ENCODE results near the gene SOD3.

The SOD3 gene

DNA sequence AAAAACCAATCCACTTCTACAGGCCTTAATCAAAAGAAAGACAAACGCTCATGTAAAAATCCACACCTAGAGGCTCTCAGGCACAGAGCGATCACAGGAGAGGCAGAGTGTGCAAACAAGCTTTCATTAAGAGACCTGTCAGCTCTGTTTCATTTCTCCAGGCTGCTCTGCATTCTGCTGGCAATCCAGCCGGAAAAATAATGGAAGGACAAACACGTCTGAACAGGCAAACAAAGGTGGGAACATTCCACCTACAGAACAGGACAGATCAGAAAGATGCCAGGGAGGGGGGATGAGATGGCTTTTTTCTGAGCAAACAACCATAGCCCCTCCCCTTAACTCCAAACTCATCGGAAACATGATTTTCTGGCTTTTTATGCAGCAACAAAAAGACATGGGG is 9.7 kb downstream of the SOD3 start:
- DNase-seq (ENCODE audit: low read depth), result no peak

DNA sequence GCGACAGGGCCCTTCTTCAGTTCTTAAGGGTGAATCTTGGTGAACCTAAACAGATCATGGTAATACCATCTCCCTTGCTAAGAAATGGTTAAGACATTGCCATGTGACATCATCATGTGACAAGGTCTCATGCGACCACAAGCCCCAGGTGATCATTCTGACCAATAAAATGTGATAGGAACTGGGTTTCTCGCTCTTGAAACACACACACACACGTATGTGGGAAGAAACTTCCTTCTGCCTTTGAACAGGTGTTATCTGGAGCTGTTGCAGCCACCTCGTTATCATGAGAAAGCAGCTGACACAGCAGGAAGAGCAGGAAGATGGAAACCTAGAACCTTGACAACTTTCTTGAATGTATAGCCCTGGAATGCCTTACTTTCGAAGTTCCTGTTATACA is 10.2 kb downstream of the SOD3 start:
- no peak for DNase-seq (ENCODE audit: low read depth)

DNA sequence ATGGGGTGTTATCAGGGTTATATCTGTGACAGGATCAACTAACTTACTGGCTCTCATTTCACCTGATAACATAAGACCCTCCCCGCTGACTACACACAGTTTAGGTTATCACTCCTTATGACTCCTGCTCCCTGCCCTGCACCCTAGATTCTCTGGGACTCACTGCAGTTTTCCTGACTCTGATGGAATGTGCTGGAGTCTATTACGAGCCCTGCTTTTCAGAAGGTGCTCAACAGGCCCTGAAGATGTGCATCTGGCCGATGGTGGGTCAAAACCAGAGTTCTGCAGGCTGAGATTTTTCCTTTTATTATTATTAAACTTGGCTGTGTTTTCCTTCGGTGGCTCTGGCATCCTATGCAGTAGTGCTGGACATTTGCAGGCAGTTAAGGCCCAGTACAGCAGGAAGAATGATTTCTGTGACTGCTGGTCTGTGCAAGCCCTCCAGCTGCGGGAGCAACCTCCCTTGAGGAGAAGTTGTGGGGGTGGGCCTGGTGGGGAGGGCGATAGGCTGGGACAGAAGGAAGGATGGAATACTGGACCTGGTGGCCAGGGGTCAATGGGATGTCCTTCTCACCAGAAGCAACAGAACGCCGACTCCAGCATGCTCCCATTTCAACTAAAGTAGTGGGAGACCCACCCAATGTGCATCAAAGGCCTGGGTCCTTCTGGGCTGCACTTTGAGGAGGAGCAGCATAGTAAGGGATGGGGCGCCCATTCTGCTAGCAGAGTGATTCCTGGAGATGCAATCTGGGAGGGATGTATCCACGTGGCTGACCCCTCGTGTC is 11.0 kb downstream of the SOD3 start:
- DNase-seq (ENCODE audit: low read depth), result no peak

DNA sequence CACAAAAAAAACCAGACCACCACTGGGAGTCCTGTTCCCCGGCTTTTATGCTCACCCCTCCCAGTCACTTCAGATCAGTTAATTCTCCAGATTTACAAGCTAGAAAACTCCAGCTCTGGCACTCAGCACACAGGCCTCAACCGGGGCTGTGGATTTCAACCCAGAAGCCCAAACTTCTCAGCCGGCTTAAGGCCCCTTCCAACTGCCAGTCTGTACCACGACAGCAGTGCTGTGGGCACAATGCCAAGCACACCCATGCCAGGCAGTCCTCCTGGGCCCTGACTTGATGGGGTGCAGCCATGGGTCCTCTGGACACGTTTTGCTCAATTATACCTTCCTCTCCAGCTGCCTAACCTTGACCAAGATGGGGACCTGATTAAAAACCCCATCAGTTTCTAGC is 12.2 kb downstream of the SOD3 start:
- no peak for DNase-seq (ENCODE audit: low read depth)

DNA sequence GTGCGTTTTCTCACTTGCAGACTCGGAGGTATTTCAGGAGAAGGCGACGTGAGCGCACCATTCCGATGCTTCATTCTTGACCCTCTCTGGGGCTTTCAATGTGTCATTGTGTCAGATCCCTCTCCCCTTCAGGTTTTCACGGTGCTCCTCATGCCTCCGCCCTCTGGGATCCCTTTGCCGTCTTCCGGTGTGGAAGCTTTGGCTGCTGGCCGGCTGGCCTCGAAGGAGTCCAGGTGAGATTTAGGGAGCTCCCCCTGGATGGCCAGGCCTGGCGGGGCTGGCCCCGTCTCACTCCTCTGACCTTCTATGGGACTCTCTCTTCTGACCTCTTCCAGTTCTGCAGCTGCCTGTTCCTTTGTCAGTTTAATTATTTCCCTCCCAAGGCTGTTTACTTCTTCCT is 12.9 kb downstream of the SOD3 start:
- no peak for DNase-seq (ENCODE audit: low read depth)

DNA sequence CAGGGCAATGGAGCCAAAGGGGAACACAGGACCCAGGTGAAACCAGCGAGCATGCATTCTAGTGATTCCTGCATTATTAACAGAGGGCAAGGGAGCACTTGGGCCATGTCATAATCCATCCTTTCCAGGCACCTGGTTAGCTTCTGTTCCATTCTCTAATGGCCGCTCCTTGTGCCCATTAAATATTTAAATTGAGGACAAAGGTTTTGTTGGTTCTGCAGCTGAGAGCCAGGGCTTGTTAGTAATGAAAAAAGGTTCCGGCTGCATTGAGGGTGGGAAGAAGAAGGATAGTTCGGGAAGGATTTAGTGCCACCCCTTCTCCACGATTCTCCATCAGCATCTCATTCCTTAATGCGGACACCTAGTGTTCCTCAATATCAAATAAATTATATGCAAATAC is 13.6 kb downstream of the SOD3 start:
- DNase-seq (ENCODE audit: low read depth), result no peak

DNA sequence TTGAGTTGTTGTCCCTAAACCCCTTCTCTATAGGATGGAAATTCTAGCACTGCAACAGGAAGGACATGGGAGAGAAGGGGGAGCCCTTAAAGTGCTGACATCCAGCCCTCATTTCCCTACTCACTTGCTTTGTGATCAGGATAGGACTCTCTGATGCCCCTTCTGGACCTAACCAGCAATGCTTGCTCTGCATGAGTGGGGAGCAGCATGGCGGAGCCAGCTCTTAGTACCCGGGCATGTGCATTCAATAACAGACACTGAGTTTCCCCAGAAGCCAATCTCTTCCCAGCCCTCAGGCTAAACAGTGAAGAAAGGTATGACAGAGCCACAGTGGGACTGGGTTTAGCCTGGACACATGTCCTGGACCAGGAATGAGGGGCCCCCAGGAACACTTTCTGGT is 14.0 kb downstream of the SOD3 start:
- DNase-seq (ENCODE audit: low read depth), result no peak

DNA sequence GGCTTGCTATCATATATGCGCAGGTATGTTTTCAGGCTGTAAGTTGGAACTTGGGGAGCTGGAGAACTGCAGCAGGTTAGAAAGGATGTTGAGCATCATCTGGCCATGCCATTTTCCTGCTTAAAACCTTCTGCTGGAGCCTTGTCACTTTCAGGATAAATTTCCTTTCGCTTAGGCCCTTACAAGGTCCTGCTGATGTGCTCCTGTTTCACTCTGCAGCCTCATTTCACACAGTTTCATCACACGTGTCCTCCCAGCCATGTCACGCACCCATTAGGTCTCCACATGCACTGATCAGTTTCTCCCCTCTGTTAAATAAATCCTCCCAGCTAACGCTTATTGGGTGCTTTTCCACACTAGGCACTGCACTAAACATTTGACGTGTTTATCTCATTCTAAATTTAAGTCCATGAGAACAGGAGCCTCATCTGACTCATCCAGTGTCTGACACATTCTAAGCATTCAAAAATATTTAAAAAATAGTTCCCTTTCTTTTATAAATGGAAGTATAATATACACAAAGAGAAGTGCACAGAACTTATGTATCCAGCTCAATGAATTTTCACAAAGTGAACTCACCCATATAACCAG is 14.5 kb downstream of the SOD3 start:
- DNase-seq (ENCODE audit: low read depth), result no peak

DNA sequence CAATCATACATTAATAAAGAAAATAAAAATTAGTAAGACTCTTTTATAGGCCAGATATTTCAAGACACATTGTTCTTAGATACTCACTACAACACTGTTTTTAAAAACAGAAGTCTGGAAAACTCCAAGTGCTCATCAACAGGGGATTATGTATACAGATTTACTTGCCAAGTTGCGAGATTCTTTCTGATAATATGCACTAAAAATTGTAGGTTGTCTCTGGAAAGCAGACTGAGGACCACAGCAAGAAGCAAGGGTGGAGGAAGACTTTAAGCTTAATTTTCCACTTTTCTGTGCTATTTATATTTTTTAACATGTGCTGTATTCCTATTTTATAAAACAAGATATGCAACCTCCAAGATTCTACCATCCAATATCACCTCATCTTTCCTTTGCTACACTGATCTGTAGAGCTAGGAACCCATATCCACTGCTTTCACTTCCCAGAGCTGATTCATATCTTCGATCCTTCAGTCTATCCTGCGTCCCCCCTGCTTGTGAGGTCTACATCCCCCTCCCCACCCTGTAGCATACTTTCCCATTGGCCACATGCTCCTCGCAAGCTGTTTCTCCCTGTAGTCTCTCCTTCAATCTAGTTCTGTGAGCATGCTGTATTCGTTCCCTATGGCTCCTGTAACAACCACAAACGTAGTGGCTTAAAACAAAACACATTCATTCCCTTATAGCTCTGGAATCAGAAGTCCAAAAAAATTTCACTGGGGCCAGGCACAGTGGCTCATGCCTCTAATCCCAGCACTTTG is 15.7 kb downstream of the SOD3 start:
- DNase-seq (ENCODE audit: low read depth), result no peak

DNA sequence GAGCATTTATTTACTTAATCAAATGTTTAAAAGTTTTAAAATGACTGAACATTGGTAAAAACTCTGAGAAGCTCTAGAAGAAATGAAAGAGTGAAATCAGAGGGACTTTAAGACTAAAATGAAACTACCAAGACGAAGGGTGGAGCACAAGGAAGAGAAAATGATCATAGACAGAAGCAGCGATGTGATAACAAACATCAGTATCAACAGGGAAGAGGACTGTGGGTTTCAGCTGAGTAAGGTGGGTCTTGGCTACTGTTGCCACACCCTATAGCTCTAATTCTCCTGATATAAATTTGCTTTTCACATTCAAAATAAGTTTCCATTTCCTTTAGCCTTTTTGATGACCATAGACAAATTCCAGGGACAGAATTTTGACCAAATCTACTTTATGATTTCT is 18.4 kb downstream of the SOD3 start:
- DNase-seq (ENCODE audit: low read depth), result no peak

DNA sequence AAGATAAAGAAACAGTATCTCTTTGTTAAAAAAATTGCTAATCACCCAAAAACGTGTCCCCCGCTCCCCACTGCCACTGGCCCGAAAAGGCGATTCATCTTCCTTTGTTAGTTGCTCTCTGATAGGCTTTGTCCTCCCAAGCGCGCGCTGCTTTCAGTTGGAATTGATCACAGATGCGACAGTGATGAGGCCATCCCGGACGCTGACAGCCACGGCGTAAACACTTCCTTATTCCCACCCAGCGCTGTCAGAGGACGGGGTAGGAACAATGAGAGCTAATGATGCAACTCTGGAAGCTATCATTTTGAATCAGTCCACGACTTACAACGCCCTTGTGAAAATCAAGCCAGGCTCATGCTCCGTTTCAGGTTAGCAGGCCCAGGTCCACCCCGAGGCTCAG is 21.4 kb downstream of the SOD3 start:
- no peak for DNase-seq (ENCODE audit: low read depth)

DNA sequence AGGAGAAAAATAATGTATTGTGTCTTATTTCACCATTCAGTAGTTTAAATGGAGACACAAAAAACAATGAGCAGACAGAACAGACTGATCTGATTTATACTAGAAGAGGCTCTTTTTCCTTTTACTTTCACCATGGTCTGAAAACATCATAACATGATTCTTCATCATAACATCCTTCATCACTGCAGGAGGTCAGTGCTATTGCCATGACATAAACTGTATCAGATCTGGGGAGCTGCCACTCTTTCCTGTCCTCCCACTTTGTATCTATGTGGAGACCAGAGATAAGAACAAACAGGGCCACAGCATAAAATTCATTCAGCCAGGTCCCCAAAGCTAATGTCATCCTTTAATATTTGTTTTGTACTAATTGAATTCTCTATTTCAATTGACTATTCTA is 25.2 kb downstream of the SOD3 start:
- no peak for DNase-seq (ENCODE audit: low read depth)

DNA sequence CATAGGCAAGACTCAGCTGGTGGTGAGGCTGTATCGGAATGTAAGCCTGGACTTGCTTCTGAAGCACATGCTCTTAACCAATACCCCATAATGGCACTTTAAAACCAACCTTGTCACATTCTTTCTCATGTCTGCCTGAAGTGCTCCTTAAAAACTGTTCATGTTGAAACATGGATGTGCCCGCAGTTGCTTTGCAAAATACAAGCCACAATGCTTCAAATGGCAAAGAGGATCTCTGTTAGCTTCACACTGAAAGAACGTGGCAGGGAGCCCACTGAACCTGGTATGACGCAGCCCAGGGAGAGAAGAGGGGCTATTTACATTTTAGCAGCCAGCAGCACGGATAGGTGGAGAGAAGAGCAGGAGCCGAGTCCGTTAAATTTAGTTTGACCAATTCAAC is 29.3 kb downstream of the SOD3 start:
- no peak for DNase-seq (ENCODE audit: low read depth)

DNA sequence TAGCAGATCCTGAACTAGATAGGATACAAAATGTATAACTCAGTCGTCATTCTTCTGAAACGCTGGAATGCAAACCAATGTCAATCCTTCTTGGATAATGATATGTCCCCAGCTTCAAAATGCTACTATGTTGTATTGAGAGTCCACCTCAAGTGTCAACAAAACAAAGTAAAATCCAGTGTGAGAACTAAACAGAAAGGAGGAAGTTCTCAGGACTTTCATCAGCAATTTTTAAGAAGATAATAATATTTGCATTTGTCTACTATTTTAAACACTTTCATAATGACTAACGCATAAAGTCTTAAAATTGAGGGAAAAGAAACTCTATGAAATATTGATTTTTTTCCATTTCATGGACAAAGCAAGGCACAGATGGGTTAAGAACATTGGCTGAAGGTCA is 36.3 kb downstream of the SOD3 start:
- no peak for DNase-seq (ENCODE audit: low read depth)

DNA sequence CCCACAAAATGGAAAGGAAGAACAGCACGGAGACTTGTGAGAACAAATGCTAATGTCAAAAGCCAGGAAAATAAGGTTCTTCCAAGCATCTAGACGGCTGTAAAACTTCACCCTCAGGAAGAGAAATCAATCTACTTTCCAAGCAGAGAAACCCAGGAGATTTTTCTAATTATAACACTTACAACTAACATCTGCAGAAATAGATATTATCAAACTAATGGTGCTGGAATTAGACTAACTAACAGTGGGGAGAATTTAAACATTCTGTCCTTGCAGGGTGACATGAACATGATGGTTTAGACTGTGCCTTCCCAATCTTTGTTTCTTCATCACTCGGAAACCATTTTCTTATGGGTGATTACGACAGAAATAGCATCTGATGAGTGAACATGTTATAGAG is 40.3 kb downstream of the SOD3 start:
- no peak for DNase-seq (ENCODE audit: low read depth)

DNA sequence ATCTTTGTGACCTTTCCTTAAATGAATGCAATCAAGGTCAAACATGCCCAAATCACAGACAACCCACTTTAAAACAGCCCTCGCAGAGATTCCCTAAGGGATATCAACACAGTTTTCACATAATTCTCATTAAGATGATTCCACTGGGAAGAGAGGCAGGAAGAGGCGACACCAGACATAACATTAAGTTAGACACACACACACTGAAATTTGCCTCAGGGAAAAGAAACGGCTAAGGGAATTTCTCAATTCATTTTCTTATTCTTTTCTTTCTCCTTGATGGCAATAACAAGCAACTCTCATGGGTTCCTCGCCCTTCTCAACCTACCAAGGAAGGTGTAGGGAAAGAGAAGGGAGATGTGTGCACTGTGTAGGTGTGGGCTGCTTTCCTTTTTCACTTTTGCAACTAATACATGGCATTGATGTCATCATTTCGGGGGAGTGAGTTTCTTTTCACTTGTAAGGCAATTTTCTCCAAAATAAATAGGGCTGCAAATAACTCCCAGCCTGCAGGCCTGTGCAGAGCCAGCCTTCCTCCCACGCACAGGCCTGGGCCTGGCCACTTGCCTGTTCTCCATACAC is 41.4 kb downstream of the SOD3 start:
- DNase-seq (ENCODE audit: low read depth), result no peak

DNA sequence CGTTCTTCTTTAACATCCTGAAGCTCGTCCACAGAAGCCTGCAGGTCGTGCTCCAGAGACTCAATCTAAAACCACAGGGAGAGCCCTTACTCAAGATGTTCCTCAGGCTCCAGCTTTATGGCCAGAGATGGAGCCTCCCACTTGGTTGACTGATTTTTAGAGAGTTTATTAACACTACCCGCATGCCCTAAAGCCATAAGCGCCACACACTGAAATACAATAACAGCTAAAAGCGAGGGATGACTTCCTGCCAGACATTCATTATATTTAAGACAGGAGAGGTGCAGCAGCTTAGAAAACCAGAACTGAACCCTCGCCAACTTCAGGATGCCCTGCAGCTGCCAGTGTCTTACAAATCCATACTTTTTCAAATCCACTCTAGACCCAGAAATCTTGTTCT is 42.0 kb downstream of the SOD3 start:
- no peak for DNase-seq (ENCODE audit: low read depth)

DNA sequence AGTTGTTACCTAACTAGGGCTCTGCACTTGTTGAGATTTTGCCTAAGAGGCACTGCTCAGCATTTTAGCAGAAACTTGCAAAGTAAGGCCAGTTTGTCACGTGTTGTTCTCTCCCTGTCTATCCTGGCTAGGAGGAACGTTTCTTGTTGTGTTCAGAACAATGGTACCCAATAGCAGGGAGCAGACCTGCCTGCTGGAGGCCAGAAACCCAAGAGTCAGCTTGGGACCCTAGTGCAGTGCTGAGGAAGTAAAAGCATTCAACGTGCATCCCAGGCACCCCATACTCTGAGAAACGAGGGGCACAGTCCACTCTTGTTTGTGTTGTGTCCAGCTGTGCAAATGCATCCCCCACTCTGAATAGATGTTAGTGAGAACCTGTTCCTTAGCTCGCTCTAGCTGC is 42.4 kb downstream of the SOD3 start:
- DNase-seq (ENCODE audit: low read depth), result no peak

DNA sequence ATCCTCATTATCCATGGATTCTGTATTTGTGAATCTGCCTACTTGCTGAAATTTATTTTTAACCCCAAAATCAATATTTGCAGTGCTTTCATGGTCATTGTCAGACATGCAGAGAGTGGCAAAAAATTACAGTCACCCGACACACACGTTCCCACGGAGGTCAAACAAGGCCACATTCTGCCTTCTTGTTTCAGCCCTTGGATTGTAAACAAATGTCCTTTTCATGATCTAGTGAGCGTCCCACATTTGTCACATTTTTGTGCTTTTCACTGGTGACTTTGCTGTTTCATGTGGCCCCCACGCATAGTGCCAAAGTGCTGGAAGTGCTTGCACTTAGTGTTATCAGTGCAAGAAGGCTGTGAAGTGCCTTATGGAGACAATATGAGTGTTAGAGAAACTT is 45.0 kb downstream of the SOD3 start:
- DNase-seq (ENCODE audit: low read depth), result no peak

DNA sequence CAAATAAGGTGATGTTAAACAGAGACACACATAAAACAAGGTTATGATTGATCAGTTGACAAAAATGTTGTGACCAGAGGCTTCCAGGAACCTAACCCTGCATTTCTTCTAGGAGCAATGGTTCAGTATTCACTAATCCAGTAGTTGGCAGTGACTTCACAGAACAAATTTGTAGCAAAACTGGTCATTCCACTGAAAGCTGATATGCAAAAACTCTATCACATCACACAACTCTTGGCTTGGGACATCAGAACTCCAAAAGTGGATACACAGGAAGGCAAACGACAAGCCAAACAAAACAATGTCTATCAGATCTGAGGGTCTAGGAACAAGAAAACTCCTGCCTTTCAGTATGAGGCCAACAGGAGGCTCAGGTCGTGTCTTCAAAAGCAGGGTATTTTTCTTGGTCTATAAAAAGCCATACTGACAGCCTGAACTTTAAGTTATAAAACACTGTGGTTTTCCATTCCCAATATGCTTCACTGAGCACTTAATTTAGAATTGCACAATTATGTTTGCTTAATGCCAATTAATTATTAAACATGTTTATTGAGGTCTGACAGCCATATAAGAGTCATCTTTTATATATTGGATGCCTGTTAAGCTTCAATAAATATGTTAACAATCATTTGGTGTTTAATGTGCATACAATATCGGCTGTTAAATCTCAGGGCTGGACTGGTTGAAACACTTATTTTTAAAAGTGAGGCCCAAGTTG is 45.6 kb downstream of the SOD3 start:
- no peak for DNase-seq (ENCODE audit: low read depth)

DNA sequence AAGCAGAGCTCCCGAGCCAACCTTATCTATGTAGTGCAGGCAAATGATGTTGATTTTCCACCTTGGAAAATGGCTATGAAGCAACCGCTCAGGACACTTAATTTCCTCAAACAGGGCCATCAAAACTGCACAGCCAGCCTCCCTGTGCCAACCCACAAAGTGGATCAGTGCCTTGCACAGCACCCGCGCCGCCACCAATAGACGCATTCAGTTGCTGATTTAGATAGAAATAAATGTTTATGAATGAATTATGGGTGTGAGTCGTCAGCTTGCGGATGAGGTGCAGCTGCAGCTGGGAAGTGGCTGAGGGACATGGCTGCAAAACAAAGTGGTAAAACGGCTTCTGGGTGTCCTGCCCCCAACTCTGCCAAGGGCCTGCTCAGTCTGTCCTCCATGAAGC is 47.0 kb downstream of the SOD3 start:
- DNase-seq (ENCODE audit: low read depth), result no peak

DNA sequence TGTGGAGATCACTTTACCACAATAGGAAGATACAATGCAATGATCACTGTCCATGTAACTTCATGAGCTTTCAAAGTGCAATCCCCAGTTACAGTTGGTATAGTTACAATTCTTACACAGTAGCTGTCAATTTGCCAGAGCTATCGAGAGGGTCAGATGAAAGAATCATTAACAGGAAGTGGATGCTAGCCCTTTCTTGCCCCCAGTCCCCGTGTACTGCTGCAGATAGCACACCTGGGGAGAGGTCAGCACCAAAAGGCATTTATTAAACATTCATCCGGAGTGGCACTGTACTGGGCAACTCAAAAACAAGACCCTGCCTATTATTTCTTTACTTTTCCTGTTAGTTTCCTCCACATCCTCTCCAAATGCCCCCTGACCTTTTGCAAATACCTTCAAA is 47.7 kb downstream of the SOD3 start:
- no peak for DNase-seq (ENCODE audit: low read depth)
